Subcutaneous adipose tissue (tissue), 4 donors: ENCODE results near the gene EPHB2. TPM values are rescaled to one million over a fixed set of nuclear protein-coding genes. Genes with fewer than 3 reads are reported as not detected.

Experiments used
- total RNA-seq, 4 donors: library from RNA; depleted of rRNA; stranded (reverse); fragments of >200 nt; gene quantifications; one replicate each; pipeline ENCODE4 v1.1.0, GENCODE V29; 2016
- TF ChIP-seq, protein P1 (sequence below): fragments of 450-650 bp; IDR thresholded peaks from one replicate; pipeline ENCODE4 v1.5.1; 2016; ENCODE audit warnings: low read depth, mild to moderate bottlenecking, control low read depth, antibody characterized with exemption, moderate library complexity

The EPHB2 gene
- total RNA-seq, 4 donors from 2014 or later = 1.6 to 9.2 (median 5.1) TPM

DNA sequence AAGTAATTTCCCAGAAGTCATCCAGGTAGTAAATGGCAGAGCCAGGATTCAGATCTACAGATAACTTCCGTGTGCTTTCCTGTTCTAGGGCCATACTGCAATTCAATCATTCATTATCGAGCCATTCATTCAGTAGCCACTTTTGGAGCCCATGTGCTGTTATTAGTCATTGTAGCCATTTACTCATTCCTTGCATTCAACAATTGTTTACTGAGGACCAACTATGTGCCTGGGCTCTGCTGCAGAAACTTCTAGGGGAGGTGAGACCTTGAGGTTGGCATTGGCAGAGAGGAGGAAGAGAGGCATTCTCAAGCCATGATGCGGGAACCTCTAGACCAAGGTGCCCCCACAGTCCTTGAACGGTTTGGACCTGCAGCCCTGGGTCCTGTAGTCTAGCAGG lies 27.9 kb downstream of the EPHB2 start:
- TF ChIP-seq, protein P1, sequence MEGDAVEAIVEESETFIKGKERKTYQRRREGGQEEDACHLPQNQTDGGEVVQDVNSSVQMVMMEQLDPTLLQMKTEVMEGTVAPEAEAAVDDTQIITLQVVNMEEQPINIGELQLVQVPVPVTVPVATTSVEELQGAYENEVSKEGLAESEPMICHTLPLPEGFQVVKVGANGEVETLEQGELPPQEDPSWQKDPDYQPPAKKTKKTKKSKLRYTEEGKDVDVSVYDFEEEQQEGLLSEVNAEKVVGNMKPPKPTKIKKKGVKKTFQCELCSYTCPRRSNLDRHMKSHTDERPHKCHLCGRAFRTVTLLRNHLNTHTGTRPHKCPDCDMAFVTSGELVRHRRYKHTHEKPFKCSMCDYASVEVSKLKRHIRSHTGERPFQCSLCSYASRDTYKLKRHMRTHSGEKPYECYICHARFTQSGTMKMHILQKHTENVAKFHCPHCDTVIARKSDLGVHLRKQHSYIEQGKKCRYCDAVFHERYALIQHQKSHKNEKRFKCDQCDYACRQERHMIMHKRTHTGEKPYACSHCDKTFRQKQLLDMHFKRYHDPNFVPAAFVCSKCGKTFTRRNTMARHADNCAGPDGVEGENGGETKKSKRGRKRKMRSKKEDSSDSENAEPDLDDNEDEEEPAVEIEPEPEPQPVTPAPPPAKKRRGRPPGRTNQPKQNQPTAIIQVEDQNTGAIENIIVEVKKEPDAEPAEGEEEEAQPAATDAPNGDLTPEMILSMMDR = no peak

DNA sequence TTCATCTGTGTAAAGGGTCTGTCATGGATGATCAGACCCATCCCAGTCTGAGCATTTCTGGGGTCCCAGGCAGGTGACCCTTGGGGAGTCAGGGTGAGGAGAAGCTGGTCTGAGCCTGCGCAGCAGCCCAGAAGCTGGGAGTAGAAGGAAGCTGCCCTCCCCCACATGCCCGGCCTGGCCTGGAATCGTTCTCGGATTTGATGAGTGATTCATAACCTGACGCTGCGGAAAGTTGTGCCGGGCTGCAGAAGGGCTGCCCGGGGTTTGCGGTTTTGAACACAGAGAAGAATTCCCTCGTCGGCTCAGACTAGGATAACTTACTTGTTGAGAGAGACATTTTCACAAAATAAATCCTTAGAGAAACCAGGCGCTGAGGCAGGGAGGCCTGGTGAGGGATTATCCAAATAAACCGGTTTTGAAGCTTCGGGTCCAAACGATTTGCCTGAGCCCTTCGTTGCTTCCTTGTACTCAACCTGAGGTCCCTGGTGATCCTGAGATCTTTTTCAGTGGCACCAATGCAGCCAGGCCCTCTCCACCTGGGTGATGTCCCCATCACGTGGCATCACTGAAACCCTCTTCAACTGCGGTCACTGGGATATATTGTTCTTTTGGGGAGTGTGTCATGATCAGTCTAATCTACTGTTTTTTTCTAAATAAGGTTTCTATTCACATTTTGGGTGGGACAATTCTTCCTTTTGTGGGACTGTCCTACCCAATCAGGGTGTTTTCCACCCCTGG lies 29.2 kb downstream of the EPHB2 start:
- TF ChIP-seq, protein P1 = no peak

DNA sequence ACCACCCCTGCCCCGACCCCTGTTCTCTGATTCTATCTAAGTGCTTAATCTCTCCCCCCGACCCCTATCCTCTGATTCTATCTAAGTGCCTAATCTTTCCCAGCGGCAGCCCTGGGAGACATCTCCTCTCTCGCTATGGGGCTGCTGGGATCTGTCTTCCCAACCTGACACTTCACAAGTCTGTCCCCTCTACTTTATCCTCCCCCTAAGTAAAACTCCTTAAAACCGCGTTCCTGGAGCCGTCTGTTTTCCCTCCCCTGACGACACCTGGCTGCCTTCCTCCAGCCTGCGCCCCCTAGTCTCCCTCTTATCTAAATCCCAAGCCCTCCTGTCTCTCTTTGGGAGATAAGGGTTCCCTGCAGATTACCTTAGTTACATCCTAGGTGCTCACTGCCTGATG lies 30.5 kb downstream of the EPHB2 start:
- TF ChIP-seq, protein P1 = no peak

DNA sequence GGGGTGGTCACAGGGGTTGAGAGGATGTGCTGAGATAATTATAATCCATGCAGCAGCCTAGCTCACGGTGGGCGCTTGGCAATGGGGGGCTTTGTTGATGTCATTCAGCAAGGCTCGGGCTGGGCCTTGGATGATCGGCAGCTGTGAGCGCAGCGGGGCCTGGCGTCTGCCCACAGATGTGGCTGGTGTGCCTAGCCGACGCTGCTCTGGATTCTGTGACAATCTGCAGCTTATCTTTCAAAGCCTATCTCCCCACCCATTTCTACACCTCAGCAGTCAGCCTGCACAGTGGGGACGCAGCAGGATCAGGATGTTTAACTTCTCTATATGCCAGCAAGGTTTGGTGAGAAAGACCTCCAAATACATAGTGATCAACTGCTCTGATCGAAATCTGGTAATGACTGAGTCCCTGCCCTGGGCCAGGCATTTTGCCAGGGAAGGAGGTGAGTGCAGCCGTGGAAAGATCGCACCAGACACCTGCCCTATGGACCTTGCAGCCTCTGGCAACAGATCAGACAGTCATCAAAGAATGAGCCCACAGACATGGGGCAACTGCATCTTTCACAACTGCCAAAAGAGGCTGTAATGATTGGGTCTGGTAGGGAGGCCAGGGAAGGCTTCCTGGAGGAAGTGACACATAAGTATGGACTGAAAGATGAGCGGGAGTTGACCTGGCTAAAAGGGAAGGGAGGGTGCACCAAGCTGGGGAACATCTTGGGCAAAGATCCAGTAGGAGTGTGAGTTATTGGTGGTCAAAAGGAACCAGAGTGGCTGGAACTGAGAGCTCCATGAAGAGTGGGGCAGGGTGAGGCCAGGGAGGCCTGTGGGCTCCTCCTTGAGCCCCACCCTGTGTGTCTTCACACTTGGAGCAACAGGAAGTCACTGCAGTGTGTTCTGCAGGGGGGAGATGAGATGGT lies 35.3 kb downstream of the EPHB2 start:
- TF ChIP-seq, protein P1 = no peak

DNA sequence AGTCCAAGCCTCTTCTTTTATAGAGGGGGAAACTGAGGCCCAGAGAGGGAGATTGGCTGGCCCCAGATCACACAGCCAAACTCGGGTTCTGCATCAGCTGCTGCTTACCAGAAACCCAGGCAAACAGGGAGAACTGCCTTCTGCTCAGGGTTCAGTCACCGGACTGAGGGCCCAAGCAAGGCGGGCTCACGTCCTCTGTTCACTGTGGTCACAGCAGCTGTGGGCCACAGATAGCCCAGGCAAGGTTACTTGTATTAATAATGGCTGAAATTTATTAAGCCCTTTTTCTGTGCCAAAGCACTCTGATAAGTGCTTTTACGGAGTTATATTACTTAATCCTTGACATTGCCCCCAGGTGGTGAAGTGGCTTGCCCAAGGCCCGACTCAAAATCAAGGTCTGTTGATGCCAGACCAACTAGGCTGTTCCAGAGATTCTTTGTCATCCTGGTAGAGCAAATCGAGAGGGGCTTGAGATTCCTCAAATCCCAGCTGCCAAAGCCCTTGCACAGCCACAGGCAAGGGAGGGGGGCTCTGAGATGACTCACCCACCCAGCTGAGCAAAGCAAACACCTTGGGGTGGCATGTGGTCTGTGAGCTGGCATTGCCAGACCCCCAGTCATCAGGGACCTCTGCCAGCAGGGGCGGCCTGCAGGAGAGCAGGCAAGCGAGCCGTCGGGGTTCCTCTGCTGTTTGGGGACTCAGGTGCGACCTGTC lies 36.5 kb downstream of the EPHB2 start:
- TF ChIP-seq, protein P1 = no peak

DNA sequence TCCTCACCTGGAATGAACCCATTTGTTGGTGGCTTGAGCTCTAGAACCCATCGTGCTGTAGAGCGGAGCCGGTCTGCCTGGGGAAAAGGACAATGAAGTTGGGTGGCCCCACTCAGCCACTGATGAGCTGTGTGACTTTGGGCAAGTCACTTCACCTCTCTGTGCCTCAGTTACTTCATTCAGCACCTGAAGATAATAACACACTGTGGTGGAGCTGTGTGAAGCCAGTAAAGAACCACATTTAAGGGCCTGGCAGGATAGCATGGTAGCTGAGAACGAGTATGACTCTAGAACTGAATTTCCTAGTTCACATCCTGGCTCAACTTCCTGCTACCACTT lies 37.1 kb downstream of the EPHB2 start:
- TF ChIP-seq, protein P1 = no peak

DNA sequence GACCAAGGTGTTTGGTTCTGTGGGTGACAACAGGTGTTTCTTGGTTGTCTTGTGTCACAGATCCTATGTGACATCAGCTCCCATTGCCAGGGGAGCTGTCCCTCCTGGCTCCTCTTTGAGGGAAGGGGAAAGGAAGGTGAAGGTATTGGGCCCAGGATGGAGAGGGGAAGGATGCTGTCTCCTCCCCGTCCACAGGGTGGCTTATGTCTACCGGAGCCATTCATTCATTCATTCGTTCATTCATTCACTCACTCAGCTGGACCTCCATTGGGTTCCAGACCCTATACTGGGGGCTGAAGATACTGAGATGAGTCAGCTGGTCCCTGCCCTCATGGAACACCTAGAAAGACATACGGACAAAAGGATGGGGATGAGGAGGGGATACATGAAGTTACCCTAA lies 38.9 kb downstream of the EPHB2 start:
- TF ChIP-seq, protein P1 = no peak
